A549 (cell line): ENCODE measurements around the gene CDC16. TPM values are rescaled to one million over a fixed set of nuclear protein-coding genes. Genes with fewer than 3 reads are reported as not detected.

ENCODE experiments used
- ATAC-seq, 2 experiments: fragments of 200-7000 bp in 1 of 2; fragments of >200 bp in 1 of 2; cut with Nextera tagmentation in 1 of 2; cut with Tn5 transposase in 1 of 2; 3 replicates each; pipeline versions ENCODE4 v1.8.0 to v1.9.1; 2018 to 2020; ENCODE audit warnings: mild to moderate bottlenecking in 1 of 2, moderate library complexity in 1 of 2
- CTCF ChIA-PET: fragments of 300-600 bp; sonication (Branson Sonifier 250); formaldehyde crosslinking; extraction: SDS; loops from one replicate; lab custom pipeline; 2021; ENCODE audit warnings: antibody characterized with exemption, inconsistent platforms; lab: Yijun Ruan, JAX
- POLR2A ChIA-PET: fragments of 350-600 bp; formaldehyde crosslinking; extraction: SDS; loops from one replicate; lab custom pipeline; 2021; ENCODE audit warnings: antibody characterized with exemption, inconsistent platforms; lab: Yijun Ruan, JAX
- DNase-seq, 2 experiments: peaks; one replicate each; pipeline versions ENCODE4 v3.0.0 to v3.0.0-alpha.2; 2011 to 2016; ENCODE audit warnings: low read depth in 1 of 2, low spot score in 1 of 2
- FAIRE-seq: peaks from 2 replicates; lab custom pipeline; 2011; peaks lifted over from hg19 to GRCh38; lab: Jason Lieb, UNC
- H3K27ac ChIP-seq, 2 experiments: fragments of >200 bp; sonication (Bioruptor Twin); formaldehyde crosslinking; 3 replicates each; pipeline ENCODE4 v1.5.1; 2016 to 2017
- H3K4me1 ChIP-seq: fragments of >200 bp; sonication (Bioruptor Twin); formaldehyde crosslinking; 3 replicates; pipeline ENCODE4 v1.6.1; 2016
- H3K4me2 ChIP-seq: fragments of >200 bp; sonication (Bioruptor Twin); formaldehyde crosslinking; 3 replicates; pipeline ENCODE4 v1.6.1; 2016
- H3K4me3 ChIP-seq: fragments of >200 bp; sonication (Bioruptor Twin); formaldehyde crosslinking; 3 replicates; pipeline ENCODE4 v1.5.1; 2016
- H3K9me3 ChIP-seq: fragments of >200 bp; sonication (Bioruptor Twin); formaldehyde crosslinking; 3 replicates; pipeline ENCODE4 v1.6.1; 2016
- BHLHE40 ChIP-seq: IDR thresholded peaks from 2 replicates; pipeline ENCODE4 v1.6.1; 2012; ENCODE audit warnings: low read depth, low read length, inconsistent platforms
- CHD2 ChIP-seq: fragments of 150-350 bp; IDR thresholded peaks from 2 replicates; pipeline ENCODE4 v1.6.1; 2014; ENCODE audit warnings: low read length; ENCODE audit not compliant: partially characterized antibody
- EHF ChIP-seq: fragments of 250-450 bp; sonication (Bioruptor Pico); IDR thresholded peaks from 2 replicates; pipeline ENCODE4 v1.5.0; 2020; ENCODE audit warnings: mild to moderate bottlenecking
- EP300 ChIP-seq, 2 experiments: fragments of >200 bp; sonication (Bioruptor Twin); formaldehyde crosslinking; IDR thresholded peaks; 2 replicates in 1 of 2; 3 replicates in 1 of 2; pipeline ENCODE4 v1.6.1; 2016 to 2017
- ESRRA ChIP-seq: fragments of 150-350 bp; IDR thresholded peaks from 2 replicates; pipeline ENCODE4 v1.6.1; 2014; ENCODE audit warnings: mild to moderate bottlenecking, low read length, borderline replicate concordance
- FOSB ChIP-seq: fragments of 250-450 bp; sonication (Bioruptor Pico); IDR thresholded peaks from 2 replicates; pipeline ENCODE4 v1.5.0; 2020; ENCODE audit warnings: mild to moderate bottlenecking, moderate library complexity
- FOSL2 ChIP-seq, 2 experiments: fragments of 450-650 bp in 1 of 2; fragments of >200 bp in 1 of 2; sonication (Bioruptor Twin) in 1 of 2; formaldehyde crosslinking; IDR thresholded peaks; 2 replicates each; pipeline versions ENCODE4 v1.5.0 to v1.6.1; 2016 to 2020; ENCODE audit warnings: mild to moderate bottlenecking in 1 of 2, moderate library complexity in 1 of 2
- FOXS1 ChIP-seq: fragments of 250-450 bp; sonication (Bioruptor Pico); IDR thresholded peaks from 2 replicates; pipeline ENCODE4 v1.5.0; 2020; ENCODE audit warnings: mild to moderate bottlenecking, moderate library complexity
- GATA3 ChIP-seq: IDR thresholded peaks from 2 replicates; pipeline ENCODE4 v1.6.1; 2012; ENCODE audit warnings: borderline replicate concordance
- HEYL ChIP-seq: fragments of 250-450 bp; sonication (Bioruptor Pico); IDR thresholded peaks from 2 replicates; pipeline ENCODE4 v1.8.0; 2021; ENCODE audit warnings: mild to moderate bottlenecking, moderate library complexity
- HOXA7 ChIP-seq: fragments of 250-450 bp; sonication (Bioruptor Pico); IDR thresholded peaks from 2 replicates; pipeline ENCODE4 v1.5.0; 2020; ENCODE audit warnings: mild to moderate bottlenecking, moderate library complexity
- HOXB5 ChIP-seq: fragments of 250-450 bp; sonication (Bioruptor Pico); IDR thresholded peaks from 2 replicates; pipeline ENCODE4 v1.5.0; 2020; ENCODE audit warnings: mild to moderate bottlenecking, moderate library complexity
- JUNB ChIP-seq: fragments of >200 bp; sonication (Bioruptor Twin); formaldehyde crosslinking; IDR thresholded peaks from 2 replicates; pipeline ENCODE4 v1.6.1; 2016
- KDM5A ChIP-seq: fragments of 200-600 bp; sonication (generic); IDR thresholded peaks from 2 replicates; pipeline ENCODE4 v1.6.1; 2016; ENCODE audit warnings: antibody characterized with exemption, mild to moderate bottlenecking
- MAZ ChIP-seq: fragments of 150-350 bp; IDR thresholded peaks from 2 replicates; pipeline ENCODE4 v1.6.1; 2014; ENCODE audit warnings: antibody characterized with exemption, low read depth, low read length, borderline replicate concordance
- NFE2L2 ChIP-seq: fragments of 150-350 bp; conservative IDR thresholded peaks from 2 replicates; pipeline ENCODE4 v1.6.1; 2014; ENCODE audit warnings: low read length
- NPAS2 ChIP-seq: fragments of 250-450 bp; sonication (Bioruptor Pico); IDR thresholded peaks from 2 replicates; pipeline ENCODE4 v1.8.0; 2022; ENCODE audit warnings: mild to moderate bottlenecking, moderate library complexity, borderline replicate concordance
- NR3C1 ChIP-seq: fragments of >200 bp; sonication (Bioruptor Twin); formaldehyde crosslinking; IDR thresholded peaks from 3 replicates; pipeline ENCODE4 v1.6.1; 2017
- PHF8 ChIP-seq: fragments of 200-600 bp; sonication (generic); IDR thresholded peaks from 2 replicates; pipeline ENCODE4 v1.6.1; 2016; ENCODE audit warnings: low read depth, mild to moderate bottlenecking, antibody characterized with exemption, moderate library complexity, borderline replicate concordance
- POLR2A ChIP-seq: IDR thresholded peaks from 2 replicates; pipeline ENCODE4 v1.6.1; 2012; ENCODE audit warnings: mild to moderate bottlenecking, low read length
- RAD21 ChIP-seq, 2 experiments: fragments of >200 bp in 1 of 2; sonication (Bioruptor Twin) in 1 of 2; formaldehyde crosslinking in 1 of 2; IDR thresholded peaks in 1 of 2; conservative IDR thresholded peaks in 1 of 2; 2 replicates in 1 of 2; 3 replicates in 1 of 2; pipeline ENCODE4 v1.6.1; 2012 to 2018; ENCODE audit warnings: inconsistent platforms in 1 of 2
- SREBF2 ChIP-seq: fragments of 450-650 bp; IDR thresholded peaks from 2 replicates; pipeline ENCODE4 v1.6.1; 2014; ENCODE audit warnings: mild to moderate bottlenecking, moderate library complexity
- TP53 ChIP-seq: fragments of 250-450 bp; sonication (Bioruptor Pico); IDR thresholded peaks from 2 replicates; pipeline ENCODE4 v1.5.0; 2021; ENCODE audit warnings: mild to moderate bottlenecking, moderate library complexity
- ZC3H11A ChIP-seq: fragments of 450-650 bp; IDR thresholded peaks from 2 replicates; pipeline ENCODE4 v1.6.1; 2014; ENCODE audit warnings: antibody characterized with exemption, mild to moderate bottlenecking
- ZSCAN20 ChIP-seq: fragments of 250-450 bp; sonication (Bioruptor Pico); IDR thresholded peaks from 2 replicates; pipeline ENCODE4 v1.8.0; 2022; ENCODE audit warnings: mild to moderate bottlenecking, moderate library complexity
- WGBS: methylation state at CpG from one replicate; pipeline ENCODE4 v1.1.6; 2017; ENCODE audit errors: missing lambda C conversion rate; 5-methylcytosine and 5-hydroxymethylcytosine counted together
- polyA plus RNA-seq, 4 experiments: library from polyadenylated mRNA; depleted of rRNA in 3 of 4; stranded (reverse); fragments of >200 nt; fragmentation: RNase III in 1 of 4; extraction: RNeasy Plus Mini Kit Qiagen cat#74134 plus additional on column Dnase treatment in 1 of 4; gene quantifications; 2 replicates in 3 of 4; 3 replicates in 1 of 4; pipeline ENCODE4 v1.2.3, GENCODE V29; 2011 to 2017
- TF ChIP-seq, protein P1 (sequence below): fragments of 250-450 bp; sonication (Bioruptor Pico); IDR thresholded peaks from 2 replicates; pipeline ENCODE4 v1.5.0; 2021; ENCODE audit warnings: mild to moderate bottlenecking, moderate library complexity, borderline replicate concordance
- TF ChIP-seq, protein P2 (sequence below): fragments of >200 bp; sonication (Bioruptor Twin); formaldehyde crosslinking; IDR thresholded peaks from 2 replicates; pipeline ENCODE4 v1.6.1; 2016
- TF ChIP-seq, protein P3 (sequence below): IDR thresholded peaks from 2 replicates; pipeline ENCODE4 v1.6.1; 2012
- TF ChIP-seq, protein P4 (sequence below): fragments of 450-650 bp; IDR thresholded peaks from 2 replicates; pipeline ENCODE4 v1.6.1; 2014; ENCODE audit warnings: antibody characterized with exemption
- TF ChIP-seq, protein P5 (sequence below): fragments of >200 bp; sonication (Bioruptor Twin); formaldehyde crosslinking; IDR thresholded peaks from 3 replicates; pipeline ENCODE4 v1.6.1; 2016
- TF ChIP-seq, protein P6 (sequence below): IDR thresholded peaks from 2 replicates; pipeline ENCODE4 v1.6.1; 2012; ENCODE audit warnings: low read depth, borderline replicate concordance
- TF ChIP-seq, protein P7 (sequence below): fragments of >200 bp; sonication (Bioruptor Twin); formaldehyde crosslinking; IDR thresholded peaks from 3 replicates; pipeline ENCODE4 v1.5.1; 2016

CDC16 gene
- polyA plus RNA-seq, 2 of the 4 experiments (the other 2 are of a cell fraction) = 42.4 to 85.0 TPM

DNA sequence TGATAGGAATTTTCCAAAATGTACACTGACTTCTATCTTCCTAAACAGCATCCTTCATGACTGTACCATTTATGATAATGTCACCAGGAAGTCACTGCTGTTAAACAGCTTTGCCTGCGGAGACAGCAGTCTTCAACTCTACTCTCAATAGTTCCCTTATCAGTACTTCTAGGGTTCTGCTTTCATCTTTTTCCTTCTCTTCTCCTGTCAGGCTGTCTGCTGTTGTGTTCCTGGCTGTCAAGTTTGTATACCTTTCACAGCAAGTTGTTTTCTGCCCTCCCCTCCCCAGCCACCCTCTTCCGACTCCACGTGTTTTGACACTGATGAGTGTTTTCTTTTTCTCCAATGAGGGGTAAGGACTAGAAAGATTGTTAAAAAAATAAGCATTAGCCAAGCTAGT is 48.9 kb downstream of the CDC16 start:
- DNase-seq (no peak), ATAC-seq (no peak), FAIRE-seq (no peak)
- Histone ChIP-seq H3K4me2 (peak overlapping the region; percentile 80), H3K9me3 (no peaks in the 10 kb centered on the region), H3K4me1 (peaks cover 26% of the 10 kb centered on the region; the same call in 2 of the 3 replicates), H3K4me3 (no peak overlapping the region), H3K27ac (no peak overlapping the region)
- TF ChIP-seq, protein P1, sequence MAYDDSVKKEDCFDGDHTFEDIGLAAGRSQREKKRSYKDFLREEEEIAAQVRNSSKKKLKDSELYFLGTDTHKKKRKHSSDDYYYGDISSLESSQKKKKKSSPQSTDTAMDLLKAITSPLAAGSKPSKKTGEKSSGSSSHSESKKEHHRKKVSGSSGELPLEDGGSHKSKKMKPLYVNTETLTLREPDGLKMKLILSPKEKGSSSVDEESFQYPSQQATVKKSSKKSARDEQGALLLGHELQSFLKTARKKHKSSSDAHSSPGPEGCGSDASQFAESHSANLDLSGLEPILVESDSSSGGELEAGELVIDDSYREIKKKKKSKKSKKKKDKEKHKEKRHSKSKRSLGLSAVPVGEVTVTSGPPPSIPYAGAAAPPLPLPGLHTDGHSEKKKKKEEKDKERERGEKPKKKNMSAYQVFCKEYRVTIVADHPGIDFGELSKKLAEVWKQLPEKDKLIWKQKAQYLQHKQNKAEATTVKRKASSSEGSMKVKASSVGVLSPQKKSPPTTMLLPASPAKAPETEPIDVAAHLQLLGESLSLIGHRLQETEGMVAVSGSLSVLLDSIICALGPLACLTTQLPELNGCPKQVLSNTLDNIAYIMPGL (CRISPR knock-in tag) = no peak
- TF ChIP-seq FOSL2 (IDR thresholded peaks at IDR 0.05) (no peak), FOSL2 (CRISPR knock-in tag; IDR thresholded peaks at IDR 0.05) (no peak), SREBF2 (no peak), RAD21 (conservative IDR thresholded peaks at IDR 0.05 in 1 of 2, IDR thresholded peaks at IDR 0.05 in 1 of 2) (no peak), HOXB5 (CRISPR knock-in tag) (no peak), ESRRA (no peak), ZC3H11A (no peak), HEYL (CRISPR knock-in tag) (no peak), ZSCAN20 (CRISPR knock-in tag) (no peak), TP53 (CRISPR knock-in tag) (no peak), NFE2L2 (no peak), KDM5A (no peak), FOSB (no peak), HOXA7 (CRISPR knock-in tag) (no peak), GATA3 (no peak)
- TF ChIP-seq, protein P2, sequence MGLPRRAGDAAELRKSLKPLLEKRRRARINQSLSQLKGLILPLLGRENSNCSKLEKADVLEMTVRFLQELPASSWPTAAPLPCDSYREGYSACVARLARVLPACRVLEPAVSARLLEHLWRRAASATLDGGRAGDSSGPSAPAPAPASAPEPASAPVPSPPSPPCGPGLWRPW = no peak
- TF ChIP-seq, protein P3, sequence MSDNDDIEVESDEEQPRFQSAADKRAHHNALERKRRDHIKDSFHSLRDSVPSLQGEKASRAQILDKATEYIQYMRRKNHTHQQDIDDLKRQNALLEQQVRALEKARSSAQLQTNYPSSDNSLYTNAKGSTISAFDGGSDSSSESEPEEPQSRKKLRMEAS = no peak
- TF ChIP-seq, protein P4, sequence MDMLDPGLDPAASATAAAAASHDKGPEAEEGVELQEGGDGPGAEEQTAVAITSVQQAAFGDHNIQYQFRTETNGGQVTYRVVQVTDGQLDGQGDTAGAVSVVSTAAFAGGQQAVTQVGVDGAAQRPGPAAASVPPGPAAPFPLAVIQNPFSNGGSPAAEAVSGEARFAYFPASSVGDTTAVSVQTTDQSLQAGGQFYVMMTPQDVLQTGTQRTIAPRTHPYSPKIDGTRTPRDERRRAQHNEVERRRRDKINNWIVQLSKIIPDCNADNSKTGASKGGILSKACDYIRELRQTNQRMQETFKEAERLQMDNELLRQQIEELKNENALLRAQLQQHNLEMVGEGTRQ = no peak
- TF ChIP-seq, protein P5, sequence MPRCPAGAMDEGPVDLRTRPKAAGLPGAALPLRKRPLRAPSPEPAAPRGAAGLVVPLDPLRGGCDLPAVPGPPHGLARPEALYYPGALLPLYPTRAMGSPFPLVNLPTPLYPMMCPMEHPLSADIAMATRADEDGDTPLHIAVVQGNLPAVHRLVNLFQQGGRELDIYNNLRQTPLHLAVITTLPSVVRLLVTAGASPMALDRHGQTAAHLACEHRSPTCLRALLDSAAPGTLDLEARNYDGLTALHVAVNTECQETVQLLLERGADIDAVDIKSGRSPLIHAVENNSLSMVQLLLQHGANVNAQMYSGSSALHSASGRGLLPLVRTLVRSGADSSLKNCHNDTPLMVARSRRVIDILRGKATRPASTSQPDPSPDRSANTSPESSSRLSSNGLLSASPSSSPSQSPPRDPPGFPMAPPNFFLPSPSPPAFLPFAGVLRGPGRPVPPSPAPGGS = no peak
- ChIA-PET POLR2A (no interaction called here), CTCF (no interaction called here)
- WGBS = 93% methylated on average over 3 of the region's 3 CpGs

DNA sequence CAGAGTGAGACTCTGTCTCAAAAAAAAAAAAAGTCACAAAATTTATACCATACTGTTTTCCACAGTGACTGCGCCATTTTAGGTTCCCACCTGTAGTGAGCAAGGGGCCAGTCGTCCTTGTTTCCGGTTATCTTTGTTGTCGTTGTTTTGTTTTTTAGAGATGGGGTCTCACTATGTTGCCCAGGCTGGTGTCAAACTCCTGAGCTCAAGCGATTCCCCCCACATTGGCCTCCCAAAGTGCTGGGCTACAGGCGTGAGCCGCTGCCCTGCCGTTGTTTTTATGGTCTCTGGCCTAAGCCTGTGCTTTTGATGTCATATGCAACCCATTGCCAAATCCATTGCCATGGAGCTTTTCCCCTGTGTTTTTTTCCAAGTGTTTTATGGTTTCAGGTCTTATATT is 50.0 kb downstream of the CDC16 start:
- CTCF ChIA-PET = no interaction called here
- DNase-seq (no peak), FAIRE-seq (no peak)

More for the DNA sequence above, 50.0 kb downstream of the CDC16 start:
- Histone ChIP-seq H3K4me2 (no peak overlapping the region), H3K4me3 (no peak overlapping the region), H3K4me1 (peaks cover 24% of the 10 kb centered on the region; the same call in 2 of the 3 replicates), H3K27ac (no peak overlapping the region), H3K9me3 (no peaks in the 10 kb centered on the region)
- no peak for TF ChIP-seq PHF8
- no peak for TF ChIP-seq FOXS1 (CRISPR knock-in tag)
- TF ChIP-seq POLR2A = no peak
- TF ChIP-seq, protein P5 = no peak
- TF ChIP-seq JUNB = no peak
- TF ChIP-seq ZC3H11A = no peak
- no peak for TF ChIP-seq RAD21 (conservative IDR thresholded peaks at IDR 0.05 in 1 of 2, IDR thresholded peaks at IDR 0.05 in 1 of 2)
- TF ChIP-seq NR3C1 = no peak
- no peak for TF ChIP-seq CHD2
- TF ChIP-seq, protein P6, sequence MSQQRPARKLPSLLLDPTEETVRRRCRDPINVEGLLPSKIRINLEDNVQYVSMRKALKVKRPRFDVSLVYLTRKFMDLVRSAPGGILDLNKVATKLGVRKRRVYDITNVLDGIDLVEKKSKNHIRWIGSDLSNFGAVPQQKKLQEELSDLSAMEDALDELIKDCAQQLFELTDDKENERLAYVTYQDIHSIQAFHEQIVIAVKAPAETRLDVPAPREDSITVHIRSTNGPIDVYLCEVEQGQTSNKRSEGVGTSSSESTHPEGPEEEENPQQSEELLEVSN = no peak
- TF ChIP-seq EP300 (IDR thresholded peaks at IDR 0.05) = no peak
- TF ChIP-seq NPAS2 (CRISPR knock-in tag) = no peak
- TF ChIP-seq TP53 (CRISPR knock-in tag) = no peak
- no peak for TF ChIP-seq BHLHE40
- no peak for TF ChIP-seq ESRRA
- TF ChIP-seq EHF (CRISPR knock-in tag) = no peak
- TF ChIP-seq MAZ = no peak
- TF ChIP-seq, protein P7, sequence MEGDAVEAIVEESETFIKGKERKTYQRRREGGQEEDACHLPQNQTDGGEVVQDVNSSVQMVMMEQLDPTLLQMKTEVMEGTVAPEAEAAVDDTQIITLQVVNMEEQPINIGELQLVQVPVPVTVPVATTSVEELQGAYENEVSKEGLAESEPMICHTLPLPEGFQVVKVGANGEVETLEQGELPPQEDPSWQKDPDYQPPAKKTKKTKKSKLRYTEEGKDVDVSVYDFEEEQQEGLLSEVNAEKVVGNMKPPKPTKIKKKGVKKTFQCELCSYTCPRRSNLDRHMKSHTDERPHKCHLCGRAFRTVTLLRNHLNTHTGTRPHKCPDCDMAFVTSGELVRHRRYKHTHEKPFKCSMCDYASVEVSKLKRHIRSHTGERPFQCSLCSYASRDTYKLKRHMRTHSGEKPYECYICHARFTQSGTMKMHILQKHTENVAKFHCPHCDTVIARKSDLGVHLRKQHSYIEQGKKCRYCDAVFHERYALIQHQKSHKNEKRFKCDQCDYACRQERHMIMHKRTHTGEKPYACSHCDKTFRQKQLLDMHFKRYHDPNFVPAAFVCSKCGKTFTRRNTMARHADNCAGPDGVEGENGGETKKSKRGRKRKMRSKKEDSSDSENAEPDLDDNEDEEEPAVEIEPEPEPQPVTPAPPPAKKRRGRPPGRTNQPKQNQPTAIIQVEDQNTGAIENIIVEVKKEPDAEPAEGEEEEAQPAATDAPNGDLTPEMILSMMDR = no peak
- POLR2A ChIA-PET = no interaction called here
- WGBS = 95% methylated on average over 8 of the region's 8 CpGs
- no peak for ATAC-seq
